ENCODE data around the gene ZNF562. TPM values are rescaled to one million over a fixed set of nuclear protein-coding genes. Genes with fewer than 3 reads are reported as not detected.
"Not testable (repeated sequence)": the region's sequence is repeated elsewhere in the genome, so short reads cannot be mapped to it uniquely, and the experiment has no call there.

Gene ZNF562
- total and polyA plus RNA-seq, 4 donors, result 4.2 to 35.9 (median 20.1) TPM

DNA sequence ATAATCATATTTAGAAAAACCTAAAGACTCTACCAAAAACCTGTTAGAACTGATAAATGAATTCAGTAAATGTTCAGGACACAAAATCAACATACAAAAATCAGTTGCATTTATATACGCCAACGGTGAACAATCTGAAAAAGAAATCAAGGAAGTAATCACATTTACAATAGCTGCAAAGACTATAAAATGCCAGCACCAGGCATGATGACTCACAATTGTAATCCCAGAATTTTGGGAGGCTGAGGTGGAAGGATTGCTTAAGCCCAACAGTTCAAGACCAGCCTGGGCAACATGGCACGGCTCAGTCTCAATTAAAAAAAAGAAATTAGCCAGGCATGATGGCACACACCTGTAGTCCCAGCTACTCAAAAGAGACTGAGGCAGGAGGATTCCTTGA is 7.0 kb downstream of the ZNF562 start:
- Histone ChIP-seq H3K4me1 (ENCODE audit: control insufficient read depth in 1 of 2, insufficient read depth in 2 of 2, low read length in 2 of 2) (peaks cover 0 to 2% of the 10 kb centered on the region in 2 donors), H3K27me3 (ENCODE audit: control insufficient read depth in 1 of 2, insufficient read depth in 2 of 2, low read length in 1 of 2) (no peaks in the 10 kb centered on the region), H3K4me3 (ENCODE audit: low read length in 2 of 2) (no peak overlapping the region), H3K36me3 (ENCODE audit: control insufficient read depth in 1 of 2, insufficient read depth in 2 of 2, low read length in 1 of 2) (peaks cover 0 to 6% of the 10 kb centered on the region in 2 donors), H3K9me3 (ENCODE audit: control insufficient read depth, low read length) (peaks cover 4% of the 10 kb centered on the region), H3K27ac (ENCODE audit: low read depth in 1 of 2, low read length in 2 of 2) (no peak overlapping the region)
- intact Hi-C loops (cut with DNase I), result no loop called here
- ATAC-seq (ENCODE audit: low FRiP score), result no peak
- no peak for DNase-seq
- 90 to 96% methylated on average over 3 of the region's 3 CpGs for WGBS, 2 donors

DNA sequence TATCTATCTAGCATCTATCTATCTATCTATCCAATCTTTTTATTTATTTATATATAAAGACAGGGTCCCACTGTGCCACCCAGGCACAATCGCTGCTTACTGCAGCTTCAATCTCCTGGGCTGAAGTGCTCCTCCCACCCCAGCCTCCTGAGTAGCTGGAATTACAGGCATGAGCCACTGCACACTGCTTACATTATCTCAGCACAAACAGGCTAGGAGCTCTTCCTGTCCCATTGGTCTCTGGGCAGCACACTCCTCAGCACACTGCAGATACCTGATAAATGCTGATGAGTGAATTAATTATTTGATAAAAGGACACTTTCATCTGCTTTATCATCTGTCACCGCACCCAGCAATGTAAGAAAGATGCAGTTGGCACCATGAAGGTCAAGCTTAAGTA is 16.1 kb downstream of the ZNF562 start:
- H3K9me3 ChIP-seq (ENCODE audit: control insufficient read depth, low read length), result peaks cover 6% of the 10 kb centered on the region
- H3K27ac ChIP-seq (ENCODE audit: low read depth in 1 of 2, low read length in 2 of 2), result no peak overlapping the region
- peaks cover 6 to 10% of the 10 kb centered on the region in 2 donors for H3K36me3 ChIP-seq (ENCODE audit: control insufficient read depth in 1 of 2, insufficient read depth in 2 of 2, low read length in 1 of 2)
- no peaks in the 10 kb centered on the region for H3K4me1 ChIP-seq (ENCODE audit: control insufficient read depth in 1 of 2, insufficient read depth in 2 of 2, low read length in 2 of 2)
- ATAC-seq (ENCODE audit: low FRiP score) (no peak), DNase-seq (no peak)
- no peaks in the 10 kb centered on the region for H3K27me3 ChIP-seq (ENCODE audit: control insufficient read depth in 1 of 2, insufficient read depth in 2 of 2, low read length in 1 of 2)
- intact Hi-C loops (cut with DNase I), result no loop called here
- WGBS, 2 donors, result 92 to 95% methylated on average over 2 of the region's 2 CpGs
- no peak overlapping the region for H3K4me3 ChIP-seq (ENCODE audit: low read length in 2 of 2)

DNA sequence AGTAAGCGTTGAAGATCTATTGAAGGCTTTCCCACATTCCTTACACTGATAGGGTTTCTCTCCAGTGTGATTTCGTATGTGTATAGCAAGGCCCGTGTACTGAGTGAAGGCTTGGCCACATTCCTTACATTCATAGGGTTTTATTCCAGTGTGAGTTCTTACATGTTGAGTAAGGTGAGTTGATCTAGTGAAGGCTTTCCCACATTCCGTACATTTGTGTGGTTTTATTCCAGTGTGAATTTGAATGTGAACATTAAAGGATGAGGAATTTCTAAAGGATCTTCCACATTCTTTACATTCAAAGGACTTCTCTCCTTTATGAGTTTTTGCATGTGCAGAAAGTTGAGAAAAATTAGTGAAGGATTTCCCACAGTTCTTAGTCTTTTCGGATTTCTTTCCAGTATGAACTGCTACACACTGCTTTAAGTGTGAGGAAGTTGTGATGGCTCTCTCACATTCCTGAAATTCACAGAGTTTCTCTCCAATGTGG is 21.8 kb downstream of the ZNF562 start:
- ATAC-seq (ENCODE audit: low FRiP score); H3K27ac ChIP-seq (ENCODE audit: low read depth in 1 of 2, low read length in 2 of 2); intact Hi-C loops (cut with DNase I); H3K27me3 ChIP-seq (ENCODE audit: control insufficient read depth in 1 of 2, insufficient read depth in 2 of 2, low read length in 1 of 2); H3K4me1 ChIP-seq (ENCODE audit: control insufficient read depth in 1 of 2, insufficient read depth in 2 of 2, low read length in 2 of 2); H3K4me3 ChIP-seq (ENCODE audit: low read length in 2 of 2); DNase-seq: not testable (repeated sequence)
- WGBS, 2 donors, result 85 to 87% methylated on average over 5 of the region's 5 CpGs
- Histone ChIP-seq H3K36me3 (ENCODE audit: control insufficient read depth in 1 of 2, insufficient read depth in 2 of 2, low read length in 1 of 2) (peaks cover 13 to 23% of the 10 kb centered on the region in 2 donors), H3K9me3 (ENCODE audit: control insufficient read depth, low read length) (peaks cover 12% of the 10 kb centered on the region)

- H3K27me3 ChIP-seq (ENCODE audit: control insufficient read depth in 1 of 2, insufficient read depth in 2 of 2, low read length in 1 of 2); ATAC-seq (ENCODE audit: low FRiP score); DNase-seq; intact Hi-C loops (cut with DNase I); H3K4me1 ChIP-seq (ENCODE audit: control insufficient read depth in 1 of 2, insufficient read depth in 2 of 2, low read length in 2 of 2); H3K4me3 ChIP-seq (ENCODE audit: low read length in 2 of 2); H3K27ac ChIP-seq (ENCODE audit: low read depth in 1 of 2, low read length in 2 of 2): not testable (repeated sequence)
- 95 to 96% methylated on average over 3 of the region's 3 CpGs for WGBS, 2 donors
- Histone ChIP-seq H3K9me3 (ENCODE audit: control insufficient read depth, low read length) (peaks cover 12% of the 10 kb centered on the region), H3K36me3 (ENCODE audit: control insufficient read depth in 1 of 2, insufficient read depth in 2 of 2, low read length in 1 of 2) (peaks cover 11 to 23% of the 10 kb centered on the region in 2 donors)
These were observed 23.4 kb downstream of the ZNF562 start for GRCh38 chr19:9651464-9651863.

GRCh38 chr19:9650345-9650744 is 24.6 kb downstream of the ZNF562 start:
- Histone ChIP-seq H3K27me3 (ENCODE audit: control insufficient read depth in 1 of 2, insufficient read depth in 2 of 2, low read length in 1 of 2) (no peaks in the 10 kb centered on the region), H3K27ac (ENCODE audit: low read depth in 1 of 2, low read length in 2 of 2) (no peak overlapping the region), H3K9me3 (ENCODE audit: control insufficient read depth, low read length) (peaks cover 10% of the 10 kb centered on the region), H3K4me3 (ENCODE audit: low read length in 2 of 2) (no peak overlapping the region), H3K4me1 (ENCODE audit: control insufficient read depth in 1 of 2, insufficient read depth in 2 of 2, low read length in 2 of 2) (no peaks in the 10 kb centered on the region), H3K36me3 (ENCODE audit: control insufficient read depth in 1 of 2, insufficient read depth in 2 of 2, low read length in 1 of 2) (peaks cover 7 to 17% of the 10 kb centered on the region in 2 donors)
- DNase-seq (no peak), ATAC-seq (ENCODE audit: low FRiP score) (no peak)
- 90 to 93% methylated on average over 5 of the region's 5 CpGs for WGBS, 2 donors
- intact Hi-C loops (cut with DNase I), result no loop called here

GRCh38 chr19:9645472-9645871 is 29.4 kb downstream of the ZNF562 start:
- Histone ChIP-seq H3K9me3 (ENCODE audit: control insufficient read depth, low read length) (no peaks in the 10 kb centered on the region), H3K27ac (ENCODE audit: low read depth in 1 of 2, low read length in 2 of 2) (no peak overlapping the region), H3K27me3 (ENCODE audit: control insufficient read depth in 1 of 2, insufficient read depth in 2 of 2, low read length in 1 of 2) (no peaks in the 10 kb centered on the region), H3K4me1 (ENCODE audit: control insufficient read depth in 1 of 2, insufficient read depth in 2 of 2, low read length in 2 of 2) (no peaks in the 10 kb centered on the region), H3K4me3 (ENCODE audit: low read length in 2 of 2) (no peak overlapping the region), H3K36me3 (ENCODE audit: control insufficient read depth in 1 of 2, insufficient read depth in 2 of 2, low read length in 1 of 2) (peaks cover 0 to 3% of the 10 kb centered on the region in 2 donors)
- ATAC-seq (ENCODE audit: low FRiP score) (no peak), DNase-seq (no peak)
- intact Hi-C loops (cut with DNase I), result no loop called here
- 88 to 91% methylated on average over 1 of the region's 1 CpG for WGBS, 2 donors

- DNase-seq (no peak), ATAC-seq (ENCODE audit: low FRiP score) (no peak)
- Histone ChIP-seq H3K9me3 (ENCODE audit: control insufficient read depth, low read length) (no peaks in the 10 kb centered on the region), H3K36me3 (ENCODE audit: control insufficient read depth in 1 of 2, insufficient read depth in 2 of 2, low read length in 1 of 2) (peaks cover 0 to 3% of the 10 kb centered on the region in 2 donors), H3K27me3 (ENCODE audit: control insufficient read depth in 1 of 2, insufficient read depth in 2 of 2, low read length in 1 of 2) (no peaks in the 10 kb centered on the region), H3K27ac (ENCODE audit: low read depth in 1 of 2, low read length in 2 of 2) (no peak overlapping the region), H3K4me3 (ENCODE audit: low read length in 2 of 2) (no peak overlapping the region), H3K4me1 (ENCODE audit: control insufficient read depth in 1 of 2, insufficient read depth in 2 of 2, low read length in 2 of 2) (no peaks in the 10 kb centered on the region)
- 82 to 84% methylated on average over 4 of the region's 4 CpGs for WGBS, 2 donors
- intact Hi-C loops (cut with DNase I), result no loop called here
These were observed 30.4 kb downstream of the ZNF562 start for GRCh38 chr19:9644472-9644871.

GRCh38 chr19:9641810-9642209 is 33.1 kb downstream of the ZNF562 start:
- H3K36me3 ChIP-seq (ENCODE audit: control insufficient read depth in 1 of 2, insufficient read depth in 2 of 2, low read length in 1 of 2), result peaks cover 0 to 3% of the 10 kb centered on the region in 2 donors
- no peaks in the 10 kb centered on the region for H3K9me3 ChIP-seq (ENCODE audit: control insufficient read depth, low read length)

GRCh38 chr19:9640956-9641355 is 33.9 kb downstream of the ZNF562 start:
- intact Hi-C loops (cut with DNase I), result no loop called here
- no peaks in the 10 kb centered on the region for H3K9me3 ChIP-seq (ENCODE audit: control insufficient read depth, low read length)
- no peak overlapping the region for H3K4me3 ChIP-seq (ENCODE audit: low read length in 2 of 2)
- no peaks in the 10 kb centered on the region for H3K4me1 ChIP-seq (ENCODE audit: control insufficient read depth in 1 of 2, insufficient read depth in 2 of 2, low read length in 2 of 2)
- no peaks in the 10 kb centered on the region for H3K27me3 ChIP-seq (ENCODE audit: control insufficient read depth in 1 of 2, insufficient read depth in 2 of 2, low read length in 1 of 2)
- no peak for ATAC-seq (ENCODE audit: low FRiP score)
- H3K36me3 ChIP-seq (ENCODE audit: control insufficient read depth in 1 of 2, insufficient read depth in 2 of 2, low read length in 1 of 2), result peaks cover 0 to 3% of the 10 kb centered on the region in 2 donors
- H3K27ac ChIP-seq (ENCODE audit: low read depth in 1 of 2, low read length in 2 of 2), result no peak overlapping the region
- no peak for DNase-seq
- 60 to 61% methylated on average over 1 of the region's 1 CpG for WGBS, 2 donors

More at GRCh38 chr19:9641810-9642209, 33.1 kb downstream of the ZNF562 start:
- no peak overlapping the region for H3K4me3 ChIP-seq (ENCODE audit: low read length in 2 of 2)
- H3K4me1 ChIP-seq (ENCODE audit: control insufficient read depth in 1 of 2, insufficient read depth in 2 of 2, low read length in 2 of 2), result no peaks in the 10 kb centered on the region
- intact Hi-C loops (cut with DNase I), result no loop called here
- 87 to 95% methylated on average over 6 of the region's 6 CpGs for WGBS, 2 donors
- ATAC-seq (ENCODE audit: low FRiP score) (no peak), DNase-seq (no peak)
- no peaks in the 10 kb centered on the region for H3K27me3 ChIP-seq (ENCODE audit: control insufficient read depth in 1 of 2, insufficient read depth in 2 of 2, low read length in 1 of 2)
- H3K27ac ChIP-seq (ENCODE audit: low read depth in 1 of 2, low read length in 2 of 2), result no peak overlapping the region
